ENCODE results near the gene ATG9A. TPM values are rescaled to one million over a fixed set of nuclear protein-coding genes. Genes with fewer than 3 reads are reported as not detected.

Gene ATG9A
- total and polyA plus RNA-seq, 9 of the 15 experiments (the other 6 are each of a cell fraction or from before 2014, with no cell fraction given), result 0.25 to 65.6 (median 23.4) TPM

GRCh38 chr2:219229305-219230058, at the start of gene ATG9A, which contains the start of gene ANKZF1 (continued):
- TF ChIP-seq HES1 (IDR thresholded peaks at IDR 0.05; ENCODE audit: low read depth) (no peak), NEUROD1 (IDR thresholded peaks at IDR 0.05; ENCODE audit: borderline replicate concordance, low read depth, low read length, partially characterized antibody) (peak; percentile 91), ZNF584 (CRISPR knock-in tag; IDR thresholded peaks at IDR 0.05; ENCODE audit: low read depth) (0 out of 2 replicates have a peak, but pooled peaks have one; percentile 69), RHOXF2B (CRISPR knock-in tag; conservative IDR thresholded peaks at IDR 0.05) (no peak), TRIM24 (IDR thresholded peaks at IDR 0.05) (no peak), MAFK (IDR thresholded peaks at IDR 0.05; ENCODE audit: low read length) (no peak), EWSR1 (IDR thresholded peaks at IDR 0.05; ENCODE audit: borderline replicate concordance, low read depth, partially characterized antibody) (no peak), ZEB2 (IDR thresholded peaks at IDR 0.05) (no peak), DPF2 (IDR thresholded peaks at IDR 0.05) (0 out of 2 replicates have a peak, but pooled peaks have one; percentile 23), MYC (IDR thresholded peaks at IDR 0.05; ENCODE audit: low read depth, low read length) (peak; percentile 82), MYC (CRISPR knock-in tag; IDR thresholded peaks at IDR 0.05; ENCODE audit: borderline replicate concordance, low read depth) (no peak), MYNN (IDR thresholded peaks at IDR 0.05) (no peak), MYNN (CRISPR knock-in tag; IDR thresholded peaks at IDR 0.05) (no peak), HDAC8 (tag; IDR thresholded peaks at IDR 0.05) (0 out of 2 replicates have a peak, but pooled peaks have one; percentile 66), FOXM1 (IDR thresholded peaks at IDR 0.05; ENCODE audit: low read depth) (no peak), FOXM1 (CRISPR knock-in tag; IDR thresholded peaks at IDR 0.05; ENCODE audit: low read depth) (no peak), E4F1 (CRISPR knock-in tag; IDR thresholded peaks at IDR 0.05; ENCODE audit: borderline replicate concordance) (no peak), GABPA (tag; conservative IDR thresholded peaks at IDR 0.05; ENCODE audit: low read depth) (no peak; the same call in 1 of the 2 replicates), DMBX1 (CRISPR knock-in tag; IDR thresholded peaks at IDR 0.05; ENCODE audit: borderline replicate concordance) (peak; percentile 90; the same call in 1 of the 2 replicates), MNT (conservative IDR thresholded peaks at IDR 0.05) (peak; percentile 52 to 77), MYBL2 (IDR thresholded peaks at IDR 0.05; ENCODE audit: low read depth) (no peak), MYBL2 (CRISPR knock-in tag; IDR thresholded peaks at IDR 0.05; ENCODE audit: borderline replicate concordance) (no peak), FOSL1 (tag; conservative IDR thresholded peaks at IDR 0.05) (peak; percentile 43)
- TF ChIP-seq, protein P1, sequence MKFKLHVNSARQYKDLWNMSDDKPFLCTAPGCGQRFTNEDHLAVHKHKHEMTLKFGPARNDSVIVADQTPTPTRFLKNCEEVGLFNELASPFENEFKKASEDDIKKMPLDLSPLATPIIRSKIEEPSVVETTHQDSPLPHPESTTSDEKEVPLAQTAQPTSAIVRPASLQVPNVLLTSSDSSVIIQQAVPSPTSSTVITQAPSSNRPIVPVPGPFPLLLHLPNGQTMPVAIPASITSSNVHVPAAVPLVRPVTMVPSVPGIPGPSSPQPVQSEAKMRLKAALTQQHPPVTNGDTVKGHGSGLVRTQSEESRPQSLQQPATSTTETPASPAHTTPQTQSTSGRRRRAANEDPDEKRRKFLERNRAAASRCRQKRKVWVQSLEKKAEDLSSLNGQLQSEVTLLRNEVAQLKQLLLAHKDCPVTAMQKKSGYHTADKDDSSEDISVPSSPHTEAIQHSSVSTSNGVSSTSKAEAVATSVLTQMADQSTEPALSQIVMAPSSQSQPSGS (CRISPR knock-in tag; IDR thresholded peaks at IDR 0.05), result no peak
